ENCODE results near the gene GNAO1.

Gene GNAO1

GRCh38 chr16:56266641-56267607 lies 75.6 kb downstream of the GNAO1 start:
- no peak for DNase-seq

- no peak for DNase-seq
Observed at GRCh38 chr16:56267888-56268287, 76.6 kb downstream of the GNAO1 start.

GRCh38 chr16:56268799-56269198 lies 77.5 kb downstream of the GNAO1 start:
- no peak for DNase-seq

- no peak for DNase-seq
Observed at GRCh38 chr16:56269281-56269680, 78.0 kb downstream of the GNAO1 start.

- no peak for DNase-seq
Observed at GRCh38 chr16:56269811-56270684, 78.8 kb downstream of the GNAO1 start.

GRCh38 chr16:56270828-56271227 lies 79.5 kb downstream of the GNAO1 start:
- DNase-seq = no peak

GRCh38 chr16:56272583-56272894 lies 81.2 kb downstream of the GNAO1 start:
- DNase-seq = no peak

GRCh38 chr16:56273615-56274014 lies 82.3 kb downstream of the GNAO1 start:
- DNase-seq = no peak

- no peak for DNase-seq
Observed at GRCh38 chr16:56274369-56274768, 83.1 kb downstream of the GNAO1 start.

- no peak for DNase-seq
Observed at GRCh38 chr16:56275076-56275475, 83.8 kb downstream of the GNAO1 start.

- DNase-seq = no peak
Observed at GRCh38 chr16:56275801-56276200, 84.5 kb downstream of the GNAO1 start.

- no peak for DNase-seq
Observed at GRCh38 chr16:56277075-56277474, 85.8 kb downstream of the GNAO1 start.

GRCh38 chr16:56278196-56278855 lies 87.0 kb downstream of the GNAO1 start:
- no peak for DNase-seq

- DNase-seq = no peak
Observed at GRCh38 chr16:56279132-56279531, 87.8 kb downstream of the GNAO1 start.

- no peak for DNase-seq
Observed at GRCh38 chr16:56279914-56280313, 88.6 kb downstream of the GNAO1 start.

- no peak for DNase-seq
Observed at GRCh38 chr16:56281249-56281805, 90.0 kb downstream of the GNAO1 start.

GRCh38 chr16:56282451-56282850 lies 91.2 kb downstream of the GNAO1 start:
- peak; percentile 47 to 56 (median 53) for DNase-seq

- no peak for DNase-seq
Observed at GRCh38 chr16:56284521-56284920, 93.2 kb downstream of the GNAO1 start.

GRCh38 chr16:56286809-56287208 lies 95.5 kb downstream of the GNAO1 start:
- peak; percentile 86 to 92 (median 90) for DNase-seq

- no peak for DNase-seq
Observed at GRCh38 chr16:56288019-56288418, 96.7 kb downstream of the GNAO1 start.

GRCh38 chr16:56289416-56289815 lies 98.1 kb downstream of the GNAO1 start:
- DNase-seq = no peak

- DNase-seq = peak in 1 of 3 donors; percentile 26
Observed at GRCh38 chr16:56289862-56290261, 98.6 kb downstream of the GNAO1 start.

GRCh38 chr16:56294014-56294413 lies 102.7 kb downstream of the GNAO1 start:
- no peak for DNase-seq

Data from suppressor macrophage treated with lipopolysaccharide for 1 hour (primary cell).